GM23248 (cell line): ENCODE data around the gene ZBTB7C.

ENCODE experiments used
- EZH2 ChIP-seq: fragments of 200-600 bp; sonication (generic); IDR thresholded peaks from 2 replicates; pipeline ENCODE4 v1.6.1; 2018; ENCODE audit warnings: antibody characterized with exemption, mild to moderate bottlenecking; ENCODE audit not compliant: insufficient read depth, poor library complexity, severe bottlenecking
- EZH2phosphoT487 ChIP-seq: fragments of 200-600 bp; sonication (generic); IDR thresholded peaks from 2 replicates; pipeline ENCODE4 v1.6.1; 2018; ENCODE audit warnings: antibody characterized with exemption, moderate library complexity, mild to moderate bottlenecking, low read depth; ENCODE audit not compliant: insufficient read depth

- TF ChIP-seq EZH2phosphoT487 (no peak), EZH2 (no peak)
Measured at GRCh38 chr18:48192542-48192941, 216.6 kb downstream of the ZBTB7C start.
